ENCODE results near the gene LAD1.

Gene LAD1

GRCh38 chr1:201353186-201353940 is 45.8 kb downstream of the LAD1 start:
- Histone ChIP-seq H4K20me1 (ENCODE audit: insufficient read depth, low read length, poor library complexity, severe bottlenecking) (no peaks in the 10 kb centered on the region), H3K9me3 (ENCODE audit: insufficient read depth, low read depth, low read length) (no peaks in the 10 kb centered on the region), H3K9me2 (replicated peaks; ENCODE audit: low read depth, low read length) (no peaks in the 10 kb centered on the region), H3K79me2 (ENCODE audit: insufficient read depth, low read length) (no peaks in the 10 kb centered on the region), H2AFZ (ENCODE audit: low read length) (no peak overlapping the region), H3K9ac (ENCODE audit: low read depth, low read length, poor library complexity, severe bottlenecking) (no peak overlapping the region), H3K27me3 (ENCODE audit: insufficient read depth, low read length, poor library complexity, severe bottlenecking) (no peaks in the 10 kb centered on the region), H3K4me3 (ENCODE audit: low read length, poor library complexity, severe bottlenecking) (no peak overlapping the region), H3F3A (ENCODE audit: low read depth) (no peaks in the 10 kb centered on the region), H3K4me2 (ENCODE audit: low read depth, low read length, poor library complexity, severe bottlenecking) (no peak overlapping the region), H3K36me3 (ENCODE audit: insufficient read depth, low read length) (no peaks in the 10 kb centered on the region), H3K4me1 (ENCODE audit: insufficient read depth, low read length, poor library complexity, severe bottlenecking) (no peaks in the 10 kb centered on the region)
- TF ChIP-seq EZH2phosphoT487 (IDR thresholded peaks at IDR 0.05; ENCODE audit: borderline replicate concordance) (no peak), CTCF (conservative IDR thresholded peaks at IDR 0.05; ENCODE audit: low read length) (no peak)

- H3K4me3 ChIP-seq (ENCODE audit: low read length, poor library complexity, severe bottlenecking), result no peak overlapping the region
- no peaks in the 10 kb centered on the region for H3K9me2 ChIP-seq (replicated peaks; ENCODE audit: low read depth, low read length)
- no peaks in the 10 kb centered on the region for H3K9me3 ChIP-seq (ENCODE audit: insufficient read depth, low read depth, low read length)
- H3K9ac ChIP-seq (ENCODE audit: low read depth, low read length, poor library complexity, severe bottlenecking), result no peak overlapping the region
- H3K4me1 ChIP-seq (ENCODE audit: insufficient read depth, low read length, poor library complexity, severe bottlenecking), result no peaks in the 10 kb centered on the region
- H3K36me3 ChIP-seq (ENCODE audit: insufficient read depth, low read length), result no peaks in the 10 kb centered on the region
- H3K27me3 ChIP-seq (ENCODE audit: insufficient read depth, low read length, poor library complexity, severe bottlenecking), result no peaks in the 10 kb centered on the region
- H3F3A ChIP-seq (ENCODE audit: low read depth), result no peaks in the 10 kb centered on the region
- no peak for TF ChIP-seq CTCF (conservative IDR thresholded peaks at IDR 0.05; ENCODE audit: low read length)
- TF ChIP-seq EZH2phosphoT487 (IDR thresholded peaks at IDR 0.05; ENCODE audit: borderline replicate concordance), result no peak
- no peaks in the 10 kb centered on the region for H4K20me1 ChIP-seq (ENCODE audit: insufficient read depth, low read length, poor library complexity, severe bottlenecking)
- no peak overlapping the region for H2AFZ ChIP-seq (ENCODE audit: low read length)
- H3K4me2 ChIP-seq (ENCODE audit: low read depth, low read length, poor library complexity, severe bottlenecking), result no peak overlapping the region
- H3K79me2 ChIP-seq (ENCODE audit: insufficient read depth, low read length), result no peaks in the 10 kb centered on the region
These were observed 47.5 kb downstream of the LAD1 start for GRCh38 chr1:201351617-201352016.

GRCh38 chr1:201350884-201351283 is 48.2 kb downstream of the LAD1 start:
- Histone ChIP-seq H3K4me2 (ENCODE audit: low read depth, low read length, poor library complexity, severe bottlenecking) (no peak overlapping the region), H3K9ac (ENCODE audit: low read depth, low read length, poor library complexity, severe bottlenecking) (no peak overlapping the region), H3K9me3 (ENCODE audit: insufficient read depth, low read depth, low read length) (no peaks in the 10 kb centered on the region), H3K9me2 (replicated peaks; ENCODE audit: low read depth, low read length) (no peaks in the 10 kb centered on the region), H2AFZ (ENCODE audit: low read length) (no peak overlapping the region), H3K36me3 (ENCODE audit: insufficient read depth, low read length) (no peaks in the 10 kb centered on the region), H3K27me3 (ENCODE audit: insufficient read depth, low read length, poor library complexity, severe bottlenecking) (no peaks in the 10 kb centered on the region), H3K4me3 (ENCODE audit: low read length, poor library complexity, severe bottlenecking) (no peak overlapping the region), H3K79me2 (ENCODE audit: insufficient read depth, low read length) (no peaks in the 10 kb centered on the region), H4K20me1 (ENCODE audit: insufficient read depth, low read length, poor library complexity, severe bottlenecking) (no peaks in the 10 kb centered on the region), H3K4me1 (ENCODE audit: insufficient read depth, low read length, poor library complexity, severe bottlenecking) (no peaks in the 10 kb centered on the region), H3F3A (ENCODE audit: low read depth) (no peaks in the 10 kb centered on the region)
- no peak for TF ChIP-seq CTCF (conservative IDR thresholded peaks at IDR 0.05; ENCODE audit: low read length)
- TF ChIP-seq EZH2phosphoT487 (IDR thresholded peaks at IDR 0.05; ENCODE audit: borderline replicate concordance), result no peak
